A549 treated with CpdA at 1 μM for 4 hours (cell line): Measurements from ENCODE around the gene RILP. TPM values are rescaled to one million over a fixed set of nuclear protein-coding genes. Genes with fewer than 3 reads are reported as not detected.

Source experiments
- total RNA-seq: library from RNA; stranded (reverse); fragments of 200-300 nt; extraction: Qiagen RNA extraction; gene quantifications from 5 replicates; pipeline ENCODE4 v1.2.3, GENCODE V29; 2022; ENCODE audit warnings: low read depth

The RILP gene
- 12.8 to 19.6 TPM (median 18.5 TPM) in 5 replicates for total RNA-seq

DNA sequence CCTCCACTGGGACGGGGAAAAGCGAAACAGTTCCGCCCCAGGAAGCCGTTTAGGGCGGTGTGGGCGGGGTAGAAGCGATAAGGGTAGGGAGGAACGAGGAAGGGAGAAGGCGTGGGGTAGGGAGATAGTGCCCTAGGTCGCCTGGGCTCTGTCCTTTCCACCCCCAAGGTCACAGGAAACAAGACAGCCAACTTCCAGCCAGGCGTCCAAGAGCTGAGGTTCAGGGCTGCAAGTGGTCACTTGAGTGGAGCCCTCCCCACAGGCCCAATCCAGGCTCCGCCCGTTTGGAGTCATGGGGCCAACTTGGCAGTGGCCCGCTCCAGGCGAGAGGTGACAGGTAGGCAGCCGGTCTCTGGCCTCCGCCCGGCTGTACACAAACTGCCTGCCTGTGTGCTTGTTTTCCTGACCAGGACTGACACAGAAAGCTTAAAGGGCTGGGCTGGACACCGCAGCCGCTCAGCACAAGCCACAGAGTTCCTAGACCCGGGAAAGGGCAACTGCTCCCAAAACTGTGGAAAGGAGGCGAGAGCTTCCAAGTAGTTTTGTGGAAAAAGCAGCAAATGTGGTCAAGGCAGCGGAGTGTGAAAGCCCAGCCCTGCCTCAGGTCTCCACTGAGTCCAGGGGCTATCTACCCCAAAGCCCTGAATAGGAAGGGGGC lies at the start of gene RILP:
Gene RILP (minus strand): TSS at position 23 of the 658 bp plus-strand sequence. CDS start 62 bp downstream, outside the sequence.

DNA sequence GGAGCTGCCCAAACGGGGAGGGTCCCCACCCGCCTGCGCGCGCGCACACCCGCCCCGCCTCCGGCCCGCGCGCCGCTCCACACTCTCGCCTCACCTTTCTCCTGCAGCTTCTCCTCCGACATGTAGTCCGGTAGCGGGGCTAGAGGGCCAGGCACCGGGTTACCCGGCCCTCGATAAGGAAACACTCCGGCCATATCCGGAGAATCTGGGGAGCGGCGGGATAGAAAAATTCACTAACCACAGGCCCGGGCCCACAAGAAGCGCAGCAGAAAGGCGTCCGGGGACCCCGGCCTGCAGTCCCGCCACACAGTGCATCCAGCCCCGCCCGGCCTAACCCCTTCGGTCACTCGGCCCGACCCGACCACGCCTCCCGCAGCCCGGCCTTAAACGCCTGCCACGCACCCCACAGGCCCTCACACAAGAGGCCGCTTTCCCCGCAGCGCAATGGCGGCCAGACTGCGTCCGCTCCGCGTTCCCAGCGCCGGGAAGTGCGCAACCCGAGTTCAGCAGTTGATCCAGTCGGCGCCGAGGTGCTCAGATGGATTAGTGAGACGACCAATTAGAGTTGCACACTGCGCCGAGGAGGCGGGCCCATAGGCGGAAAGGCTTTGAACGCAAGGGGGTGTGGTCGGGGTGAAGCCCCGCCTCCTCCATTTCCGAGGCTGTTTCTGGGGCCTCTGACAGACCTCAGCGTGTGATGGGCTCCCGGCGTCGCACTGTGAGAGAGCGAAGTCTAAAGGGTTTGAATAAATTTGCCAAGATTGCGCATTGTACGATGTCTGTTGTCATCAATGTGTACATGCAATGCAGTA lies 34.9 kb upstream of the RILP start, which contains the start of gene PRPF8:
Gene PRPF8 (minus strand): TSS at position 490 of the 812 bp plus-strand sequence. CDS start 296 bp downstream, at position 194.

GRCh38 chr17:1645207-1646171 lies 4.2 kb downstream of the RILP start, which contains the start of gene SCARF1:
Gene SCARF1, minus strand, starts transcription at chr17:1645732. Its CDS starts 35 bp downstream, at chr17:1645697.

DNA sequence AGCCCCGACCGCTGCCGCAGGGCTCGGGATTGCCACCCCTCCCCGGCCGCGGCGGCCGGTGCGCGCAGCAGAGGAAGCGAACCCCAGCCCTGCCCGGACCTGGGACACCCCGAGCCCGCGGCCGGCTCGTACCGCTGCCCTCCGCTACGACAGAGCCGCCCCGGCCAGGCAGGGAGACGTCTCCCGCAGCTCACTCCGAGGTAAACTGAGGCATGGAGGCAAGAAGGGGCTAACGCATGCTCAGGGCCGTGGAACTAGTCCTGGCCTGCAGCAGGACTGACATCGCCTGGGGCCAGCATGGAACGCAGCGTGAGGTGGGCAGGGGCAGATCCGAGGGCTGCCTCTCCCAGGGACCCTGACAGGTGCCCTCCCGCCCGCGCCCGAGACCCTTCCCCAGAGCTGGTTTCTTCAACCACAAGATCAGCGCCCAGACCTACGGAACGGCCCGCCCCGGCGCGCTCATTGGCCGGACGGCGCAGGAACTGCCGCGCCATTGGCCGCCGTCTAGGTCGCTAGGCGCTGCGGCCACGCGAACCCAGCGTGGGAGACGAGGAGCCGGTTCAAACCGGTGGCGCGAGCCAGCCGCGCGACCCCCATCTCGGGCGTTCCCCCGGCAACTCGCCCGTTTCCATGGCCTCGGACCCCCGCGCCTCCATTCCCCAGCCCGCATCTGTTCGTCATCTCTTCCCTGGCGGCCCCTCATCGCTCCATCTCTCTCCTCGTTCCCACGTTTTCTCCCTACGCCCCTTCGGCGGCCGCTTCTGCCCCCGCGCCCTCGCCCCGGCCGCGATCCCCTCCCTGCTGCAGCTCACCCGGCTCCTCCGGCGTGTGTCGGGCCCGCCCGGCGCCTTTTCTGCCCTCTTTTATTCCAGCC lies 21.4 kb downstream of the RILP start, which contains the start of gene SLC43A2:
Gene SLC43A2 (minus strand): TSS at position 853 of the 874 bp plus-strand sequence. CDS start 960 bp downstream, outside the sequence.

Other genes with a start within 250 kb of the RILP start
- gene YWHAE, start 249.6 kb downstream of the RILP start, total RNA-seq: 519 to 1,221 TPM (median 591 TPM) in 5 replicates
- 75.9 to 85.1 TPM (median 79.6 TPM) in 5 replicates for gene CRK, start 193.6 kb downstream of the RILP start, total RNA-seq
- 112 to 136 TPM (median 131 TPM) in 5 replicates for gene MYO1C, start 157.2 kb downstream of the RILP start, total RNA-seq
- gene INPP5K, start 133.3 kb downstream of the RILP start, total RNA-seq: 20.5 to 26.0 TPM (median 25.4 TPM) in 5 replicates
- gene PITPNA, start 87.1 kb downstream of the RILP start, total RNA-seq: 61.0 to 66.7 TPM (median 61.2 TPM) in 5 replicates
- 5.5 to 8.5 TPM (median 6.5 TPM) in 5 replicates for gene SLC43A2, start 21.0 kb downstream of the RILP start, total RNA-seq
- 0.24 to 0.38 TPM (median 0.31 TPM) in 5 replicates for gene SCARF1, start 4.1 kb downstream of the RILP start, total RNA-seq
- gene PRPF8, start 35.0 kb upstream of the RILP start, total RNA-seq: 270 to 291 TPM (median 278 TPM) in 5 replicates
- gene TLCD2, start 60.5 kb upstream of the RILP start, total RNA-seq: 1.0 to 1.7 TPM (median 1.1 TPM) in 5 replicates
- 24.3 to 34.1 TPM (median 30.6 TPM) in 5 replicates for gene WDR81, start 74.8 kb upstream of the RILP start, total RNA-seq
- gene SERPINF2, start 93.0 kb upstream of the RILP start, total RNA-seq: 1.3 to 2.2 TPM (median 2.0 TPM) in 5 replicates
- gene SERPINF1, start 112.2 kb upstream of the RILP start, total RNA-seq: 1.3 to 2.1 TPM (median 1.5 TPM) in 5 replicates
- 8.2 to 10.4 TPM (median 8.9 TPM) in 5 replicates for gene SMYD4, start 180.0 kb upstream of the RILP start, total RNA-seq
- gene RPA1, start 180.1 kb upstream of the RILP start, total RNA-seq: 64.4 to 90.3 TPM (median 83.0 TPM) in 5 replicates